OCI-LY1 (cell line): ENCODE data around the gene DYNLL1.

ENCODE experiments used
- H2AFZ ChIP-seq: fragments of 200-600 bp; sonication (generic), shearing (Covaris generic); 2 replicates; pipeline ENCODE4 v1.6.0; 2014; ENCODE audit warnings: antibody characterized with exemption, mild to moderate bottlenecking, low read length
- H3F3A ChIP-seq: fragments of 200-600 bp; sonication (generic), shearing (Covaris generic); 2 replicates; pipeline ENCODE4 v1.6.0; 2014; ENCODE audit warnings: mild to moderate bottlenecking, antibody characterized with exemption, low read length, moderate library complexity; ENCODE audit not compliant: insufficient read depth
- H3K27ac ChIP-seq: fragments of 200-600 bp; sonication (generic); 2 replicates; pipeline ENCODE4 v1.5.1; 2014; ENCODE audit warnings: low read length, mixed run types, mild to moderate bottlenecking, low read depth; ENCODE audit not compliant: poor library complexity, severe bottlenecking
- H3K27me3 ChIP-seq: fragments of 200-600 bp; sonication (generic); 2 replicates; pipeline ENCODE4 v1.6.0; 2014; ENCODE audit warnings: antibody characterized with exemption, mild to moderate bottlenecking, low read length, moderate library complexity; ENCODE audit not compliant: insufficient read depth
- H3K36me3 ChIP-seq: fragments of 200-600 bp; sonication (generic); 2 replicates; pipeline ENCODE4 v1.6.1; 2014; ENCODE audit warnings: mild to moderate bottlenecking, antibody characterized with exemption, low read length, moderate library complexity, mixed read lengths; ENCODE audit not compliant: insufficient read depth
- H3K4me1 ChIP-seq: fragments of 200-600 bp; sonication (generic); 2 replicates; pipeline ENCODE4 v1.5.1; 2014; ENCODE audit warnings: mild to moderate bottlenecking, low read length, moderate library complexity; ENCODE audit not compliant: insufficient read depth, severe bottlenecking
- H3K4me2 ChIP-seq: fragments of 200-600 bp; sonication (generic), shearing (Covaris generic); 2 replicates; pipeline ENCODE4 v1.6.1; 2014; ENCODE audit warnings: low read length
- H3K4me3 ChIP-seq: fragments of 200-600 bp; sonication (generic); 2 replicates; pipeline ENCODE4 v1.5.1; 2014; ENCODE audit warnings: low read length, low read depth, mild to moderate bottlenecking, mixed read lengths; ENCODE audit not compliant: poor library complexity, severe bottlenecking
- H3K79me2 ChIP-seq: fragments of 200-600 bp; shearing (Covaris generic); 2 replicates; pipeline ENCODE4 v1.6.1; 2016; ENCODE audit warnings: mixed run types, low read length, mixed read lengths; ENCODE audit not compliant: insufficient read depth
- H3K9ac ChIP-seq: fragments of 200-600 bp; sonication (generic), shearing (Covaris generic); 2 replicates; pipeline ENCODE4 v1.6.1; 2014; ENCODE audit warnings: mild to moderate bottlenecking, low read length, mixed read lengths
- H3K9me2 ChIP-seq: fragments of 200-600 bp; sonication (generic), shearing (Covaris generic); 2 replicates; pipeline ENCODE4 v1.6.1; 2014; ENCODE audit warnings: low read depth, mild to moderate bottlenecking, low read length, mixed read lengths
- H3K9me3 ChIP-seq: fragments of 200-600 bp; shearing (Covaris generic); 2 replicates; pipeline ENCODE4 v1.6.1; 2014; ENCODE audit warnings: low read length, mixed read lengths
- H4K20me1 ChIP-seq: fragments of 200-600 bp; sonication (generic), shearing (Covaris generic); 2 replicates; pipeline ENCODE4 v1.6.0; 2016; ENCODE audit warnings: mild to moderate bottlenecking, low read length; ENCODE audit not compliant: insufficient read depth
- CTCF ChIP-seq: fragments of 200-600 bp; sonication (generic), shearing (Covaris generic); IDR thresholded peaks from 2 replicates; pipeline ENCODE4 v1.5.1; 2017; ENCODE audit warnings: mild to moderate bottlenecking, antibody characterized with exemption, low read length, moderate library complexity, mixed read lengths
- EZH2 ChIP-seq: fragments of 200-600 bp; sonication (generic), shearing (Covaris generic); IDR thresholded peaks from 2 replicates; pipeline ENCODE4 v1.8.0; 2017; ENCODE audit warnings: borderline replicate concordance, mixed run types, mild to moderate bottlenecking, antibody characterized with exemption, low read length, moderate library complexity, mixed read lengths

The DYNLL1 gene

GRCh38 chr12:120467439-120467838 lies 28.5 kb upstream of the DYNLL1 start:
- H4K20me1 ChIP-seq, result 0 out of 2 replicates have a peak, but pooled peaks cover 3% of the 10 kb centered on the region

GRCh38 chr12:120468325-120468820 lies 27.5 kb upstream of the DYNLL1 start:
- Histone ChIP-seq H4K20me1 (0 out of 2 replicates have a peak, but pooled peaks cover 3% of the 10 kb centered on the region), H3K27me3 (no peaks in the 10 kb centered on the region), H3K4me2 (peak overlapping the region; percentile 76), H3F3A (no peaks in the 10 kb centered on the region), H3K9me2 (no peaks in the 10 kb centered on the region), H3K36me3 (peaks cover 46% of the 10 kb centered on the region), H3K4me1 (peaks cover 53% of the 10 kb centered on the region), H3K9ac (peak overlapping the region; percentile 94), H3K27ac (peak overlapping the region; percentile 58), H3K9me3 (no peaks in the 10 kb centered on the region), H2AFZ (no peak overlapping the region), H3K79me2 (peaks cover 42% of the 10 kb centered on the region), H3K4me3 (peak overlapping the region; percentile 98)
- no peak for TF ChIP-seq EZH2
- no peak for TF ChIP-seq CTCF

More at GRCh38 chr12:120467439-120467838, 28.5 kb upstream of the DYNLL1 start:
- no peaks in the 10 kb centered on the region for H3F3A ChIP-seq
- no peak overlapping the region for H2AFZ ChIP-seq
- peak overlapping the region; percentile 76; the same call in 1 of the 2 replicates for H3K4me2 ChIP-seq
- no peak for TF ChIP-seq CTCF
- TF ChIP-seq EZH2, result no peak
- H3K79me2 ChIP-seq, result peaks cover 42% of the 10 kb centered on the region
- H3K4me1 ChIP-seq, result peaks cover 47% of the 10 kb centered on the region
- H3K9me3 ChIP-seq, result no peaks in the 10 kb centered on the region
- H3K36me3 ChIP-seq, result peaks cover 54% of the 10 kb centered on the region
- no peaks in the 10 kb centered on the region for H3K9me2 ChIP-seq
- no peak overlapping the region; the same call in 1 of the 2 replicates for H3K9ac ChIP-seq
- H3K27ac ChIP-seq, result no peak overlapping the region
- H3K27me3 ChIP-seq, result no peaks in the 10 kb centered on the region
- peak overlapping the region; percentile 98 for H3K4me3 ChIP-seq

- Histone ChIP-seq H3K27ac (peak overlapping the region; percentile 58), H3F3A (no peaks in the 10 kb centered on the region), H3K4me2 (peak overlapping the region; percentile 76), H3K36me3 (peaks cover 40% of the 10 kb centered on the region), H3K9me3 (no peaks in the 10 kb centered on the region), H2AFZ (no peak overlapping the region), H3K27me3 (no peaks in the 10 kb centered on the region), H3K9ac (peak overlapping the region; percentile 94), H3K9me2 (no peaks in the 10 kb centered on the region), H3K79me2 (peaks cover 42% of the 10 kb centered on the region), H3K4me1 (peaks cover 54% of the 10 kb centered on the region), H4K20me1 (0 out of 2 replicates have a peak, but pooled peaks cover 3% of the 10 kb centered on the region), H3K4me3 (peak overlapping the region; percentile 98)
- no peak for TF ChIP-seq EZH2
- peak; percentile 32 for TF ChIP-seq CTCF
Observed at GRCh38 chr12:120468821-120469449, 27.0 kb upstream of the DYNLL1 start.
